ENCODE measurements around the gene PALLD.

GRCh38 chr4:168647646-168648375 is 151.0 kb downstream of the PALLD start:
- TF ChIP-seq POLR2AphosphoS5 (IDR thresholded peaks at IDR 0.05; ENCODE audit: low read depth, low read length) (no peak), POLR2A (IDR thresholded peaks at IDR 0.05; ENCODE audit: low read depth, low read length) (no peak), TAF1 (IDR thresholded peaks at IDR 0.05; ENCODE audit: low read depth, low read length) (no peak), SPI1 (IDR thresholded peaks at IDR 0.05; ENCODE audit: low read depth, low read length) (no peak), PAX5 (IDR thresholded peaks at IDR 0.05; ENCODE audit: insufficient read depth, low read length, severe bottlenecking) (no peak), POU2F2 (IDR thresholded peaks at IDR 0.05; ENCODE audit: low read depth, low read length) (no peak)

Measured in GM12891 (cell line).